ENCODE measurements around the gene SMIM43.
"Not testable (repeated sequence)": the region's sequence is repeated elsewhere in the genome, so short reads cannot be mapped to it uniquely, and the experiment has no call there.

Gene SMIM43

DNA sequence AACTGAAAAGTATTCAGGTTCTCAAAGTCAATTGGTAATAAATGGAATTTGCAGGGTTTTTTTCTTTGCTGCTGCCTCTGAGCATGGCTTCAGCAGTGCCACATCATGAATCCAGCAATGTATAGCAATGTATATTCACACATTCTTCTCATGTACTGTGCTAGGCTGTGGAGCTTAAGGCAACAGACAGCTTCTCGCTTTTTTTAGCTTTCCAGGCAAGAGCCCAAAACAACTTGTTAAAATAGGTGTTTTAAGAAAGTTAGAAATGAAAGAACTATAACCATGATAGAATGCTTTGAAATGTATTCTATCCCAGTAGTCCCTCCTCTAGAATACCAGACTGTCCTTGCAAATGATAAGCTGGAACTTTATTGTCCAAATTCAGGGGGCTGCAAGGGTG lies 30.4 kb downstream of the SMIM43 start:
- no peak for TF ChIP-seq CTCF (IDR thresholded peaks at IDR 0.05; ENCODE audit: borderline replicate concordance, control extremely low read depth, extremely low read depth, insufficient read depth, missing control alignments)
- in situ Hi-C loops (cut with MboI; ENCODE audit: low sequenced_read_pairs, unreplicated experiment) = no loop called here
- no peak for DNase-seq (ENCODE audit: low spot score)

DNA sequence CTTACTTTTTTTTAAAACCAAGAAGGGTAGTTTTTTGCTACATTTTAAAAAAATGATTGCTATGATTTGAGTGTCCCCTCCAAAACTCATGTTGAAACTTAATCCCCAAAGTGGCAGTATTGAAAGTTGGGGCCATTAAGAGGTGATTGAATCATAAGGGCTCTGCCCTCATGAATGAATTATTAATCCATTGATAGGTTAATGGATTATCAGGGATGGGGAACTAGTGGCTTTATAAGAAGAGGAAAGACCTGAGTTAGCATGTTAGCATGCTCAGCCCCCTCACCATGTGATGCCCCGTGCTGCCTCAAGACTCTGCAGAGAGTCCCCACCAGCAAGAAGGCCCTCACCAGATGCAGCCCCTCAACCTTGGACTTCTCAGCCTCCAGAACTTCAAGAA lies 31.0 kb downstream of the SMIM43 start:
- in situ Hi-C loops (cut with MboI; ENCODE audit: low sequenced_read_pairs, unreplicated experiment) = no loop called here

DNA sequence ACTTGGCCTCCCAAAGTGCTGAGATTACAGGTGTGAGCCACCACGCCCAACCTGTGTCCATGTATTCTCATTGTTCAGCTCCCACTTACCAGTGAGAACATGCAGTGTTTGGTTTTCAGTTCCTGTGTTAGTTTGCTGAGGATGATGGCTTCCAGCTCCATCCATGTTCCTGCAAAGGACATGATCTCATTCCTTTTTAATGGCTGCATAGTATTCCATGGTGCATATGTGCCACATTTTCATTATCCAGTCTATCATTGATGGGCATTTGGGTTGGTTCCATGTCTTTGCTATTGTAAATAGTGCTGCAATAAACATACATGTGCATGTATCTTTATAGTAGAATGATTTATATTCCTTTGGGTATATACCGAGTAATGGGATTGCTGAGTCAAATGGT lies 35.2 kb downstream of the SMIM43 start:
- in situ Hi-C loops (cut with MboI; ENCODE audit: low sequenced_read_pairs, unreplicated experiment) = not testable (repeated sequence)

More for the DNA sequence above, 31.0 kb downstream of the SMIM43 start:
- TF ChIP-seq CTCF (IDR thresholded peaks at IDR 0.05; ENCODE audit: borderline replicate concordance, control extremely low read depth, extremely low read depth, insufficient read depth, missing control alignments) = no peak
- DNase-seq (ENCODE audit: low spot score) = no peak

DNA sequence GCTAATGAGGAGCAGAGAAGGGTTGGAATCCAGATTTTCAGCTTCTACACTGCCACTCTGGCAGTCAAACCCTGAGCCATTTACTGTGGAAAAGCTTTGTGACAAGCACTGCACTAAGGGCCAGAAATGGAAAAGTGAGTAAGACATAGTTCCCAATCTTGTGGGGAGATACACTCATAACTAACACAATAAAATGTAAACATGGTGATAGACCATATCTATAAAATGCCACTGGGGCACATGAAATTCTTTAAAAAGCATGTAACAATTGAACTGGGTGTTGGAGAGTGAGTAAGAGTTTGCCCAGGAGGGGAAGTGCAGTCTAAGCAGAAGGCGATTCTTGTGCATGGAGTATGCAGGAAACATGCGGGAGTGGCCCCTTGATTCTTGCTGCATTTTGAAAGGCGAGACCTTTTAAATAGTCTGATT lies 36.2 kb downstream of the SMIM43 start:
- TF ChIP-seq CTCF (IDR thresholded peaks at IDR 0.05; ENCODE audit: borderline replicate concordance, control extremely low read depth, extremely low read depth, insufficient read depth, missing control alignments) = no peak
- in situ Hi-C loops (cut with MboI; ENCODE audit: low sequenced_read_pairs, unreplicated experiment) = no loop called here
- no peak for DNase-seq (ENCODE audit: low spot score)

More for the DNA sequence above, 35.2 kb downstream of the SMIM43 start:
- DNase-seq (ENCODE audit: low spot score) = not testable (repeated sequence)

DNA sequence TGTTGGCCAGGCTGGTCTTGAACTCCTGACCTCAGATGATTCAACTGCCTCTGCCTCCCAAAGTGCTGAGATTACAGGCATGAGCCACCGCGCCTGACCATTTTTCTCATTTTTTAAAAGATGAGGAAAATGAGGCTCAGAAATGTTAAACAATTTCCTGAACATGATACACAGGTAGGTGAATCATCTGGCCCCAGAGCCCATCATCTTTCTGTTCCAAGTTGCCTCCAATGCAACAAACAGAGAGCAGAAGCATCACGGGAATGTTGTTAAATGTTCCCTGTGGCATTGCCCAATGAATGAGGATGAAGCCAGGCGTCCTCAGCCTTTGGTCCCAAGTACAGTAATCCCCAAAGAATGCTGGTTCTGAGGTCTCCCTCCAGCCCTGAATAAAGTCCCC lies 36.9 kb downstream of the SMIM43 start:
- no peak for DNase-seq (ENCODE audit: low spot score)
- no peak for TF ChIP-seq CTCF (IDR thresholded peaks at IDR 0.05; ENCODE audit: borderline replicate concordance, control extremely low read depth, extremely low read depth, insufficient read depth, missing control alignments)
- in situ Hi-C loops (cut with MboI; ENCODE audit: low sequenced_read_pairs, unreplicated experiment) = no loop called here

DNA sequence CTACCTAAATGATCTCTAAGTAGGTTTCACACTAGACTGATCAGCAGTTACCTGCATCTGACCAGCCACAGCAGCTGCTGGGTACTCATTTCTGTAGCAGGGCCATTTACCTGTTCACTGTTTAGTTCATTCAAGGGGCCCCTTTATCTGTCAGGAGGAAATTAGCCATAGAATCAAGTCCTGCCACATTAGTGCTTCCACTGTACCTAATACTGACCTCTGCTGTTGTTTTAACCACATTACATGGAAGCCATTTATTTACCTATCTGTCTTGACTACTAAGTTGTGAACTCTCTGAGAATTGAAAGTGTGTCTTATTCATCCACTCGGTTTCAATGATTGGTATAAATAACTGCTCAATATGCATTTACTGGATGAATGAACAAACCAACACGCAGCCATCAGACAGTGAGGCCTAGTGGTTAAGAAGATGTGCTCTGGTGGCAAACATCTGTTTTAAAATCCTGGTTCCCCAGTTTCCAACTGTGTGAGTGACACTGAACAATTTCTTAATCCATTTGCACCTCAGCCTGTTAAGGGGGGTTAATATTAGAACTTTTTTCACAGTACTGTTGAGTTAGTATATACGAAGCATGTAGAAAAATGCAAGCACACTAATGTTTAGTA lies 38.2 kb downstream of the SMIM43 start:
- peak; percentile 60 for DNase-seq (ENCODE audit: low spot score)
- peak; percentile 60 for TF ChIP-seq CTCF (IDR thresholded peaks at IDR 0.05; ENCODE audit: borderline replicate concordance, control extremely low read depth, extremely low read depth, insufficient read depth, missing control alignments)
- in situ Hi-C loops (cut with MboI; ENCODE audit: low sequenced_read_pairs, unreplicated experiment) = no loop called here

GRCh38 chr4:121724671-121725070 lies 40.3 kb downstream of the SMIM43 start:
- in situ Hi-C loops (cut with MboI; ENCODE audit: low sequenced_read_pairs, unreplicated experiment) = no loop called here

More at GRCh38 chr4:121724671-121725070, 40.3 kb downstream of the SMIM43 start:
- TF ChIP-seq CTCF (IDR thresholded peaks at IDR 0.05; ENCODE audit: borderline replicate concordance, control extremely low read depth, extremely low read depth, insufficient read depth, missing control alignments) = no peak
- no peak for DNase-seq (ENCODE audit: low spot score)
